GM21360 (cell line): ENCODE data around the gene KIDINS220.

Experiments used
- ATAC-seq: cut with Tn5 transposase; IDR thresholded peaks from one replicate; pipeline ENCODE4 v1.9.1; 2021; ENCODE audit warnings: mild to moderate bottlenecking, moderate library complexity; ENCODE audit not compliant: unreplicated experiment

KIDINS220 gene

GRCh38 chr2:8836971-8837794 is at the start of gene KIDINS220:
TSS of gene KIDINS220 (minus strand) at chr2:8837613. CDS start at chr2:8827093, 10,520 bp downstream.
- peak; percentile 89 for ATAC-seq

GRCh38 chr2:8886876-8887275 is 49.5 kb upstream of the KIDINS220 start:
- ATAC-seq = no peak

DNA sequence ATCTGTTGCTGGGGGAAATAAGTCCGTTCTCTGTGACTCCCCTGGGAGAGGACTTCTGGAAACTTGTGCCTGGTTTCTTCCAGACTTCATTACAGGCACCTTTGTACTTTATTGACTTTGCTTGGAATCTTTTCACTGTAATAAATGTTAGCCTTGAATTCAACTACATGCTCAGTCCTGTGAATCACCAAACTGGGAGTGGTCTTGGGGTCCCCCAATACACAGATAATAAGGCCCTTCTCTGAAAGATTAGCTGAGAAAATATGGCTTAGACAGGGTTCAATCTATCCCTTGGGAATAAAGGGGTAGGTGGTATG is 48.7 kb upstream of the KIDINS220 start:
- ATAC-seq = no peak

DNA sequence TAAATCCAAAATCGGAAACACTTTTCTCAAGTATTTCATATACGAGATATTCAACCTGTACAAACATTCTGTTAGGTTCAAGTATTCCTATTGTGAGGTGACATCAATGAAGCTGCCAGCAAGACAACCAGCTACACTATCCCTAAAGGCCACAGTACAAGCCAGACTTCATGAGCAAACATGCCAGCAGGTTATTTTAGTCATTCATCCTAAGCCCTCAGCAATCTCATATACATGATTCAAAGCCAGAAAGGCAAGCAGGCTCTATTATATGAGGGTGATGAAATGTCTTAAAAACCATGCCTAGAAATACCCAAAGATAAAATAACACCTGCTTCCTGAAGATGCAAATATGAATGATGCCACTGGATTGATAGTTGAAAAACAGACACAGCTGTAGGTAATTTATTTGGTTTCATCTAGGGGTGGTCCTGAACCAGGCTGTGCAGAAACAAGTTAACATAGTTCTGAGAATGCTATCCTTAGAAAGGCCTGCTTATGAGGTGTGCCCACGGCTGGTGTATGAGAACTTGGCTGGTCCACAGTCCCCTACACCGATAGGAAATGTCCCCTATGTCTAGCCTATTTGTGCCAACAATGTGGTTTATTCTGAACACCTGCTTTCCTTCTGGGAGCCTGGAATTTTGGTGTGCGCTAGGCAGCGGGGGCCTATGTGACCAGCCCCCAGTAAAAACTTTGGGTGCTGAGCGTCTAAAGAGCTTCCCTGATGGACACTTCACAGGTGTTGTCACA is 48.2 kb upstream of the KIDINS220 start:
- ATAC-seq = no peak

DNA sequence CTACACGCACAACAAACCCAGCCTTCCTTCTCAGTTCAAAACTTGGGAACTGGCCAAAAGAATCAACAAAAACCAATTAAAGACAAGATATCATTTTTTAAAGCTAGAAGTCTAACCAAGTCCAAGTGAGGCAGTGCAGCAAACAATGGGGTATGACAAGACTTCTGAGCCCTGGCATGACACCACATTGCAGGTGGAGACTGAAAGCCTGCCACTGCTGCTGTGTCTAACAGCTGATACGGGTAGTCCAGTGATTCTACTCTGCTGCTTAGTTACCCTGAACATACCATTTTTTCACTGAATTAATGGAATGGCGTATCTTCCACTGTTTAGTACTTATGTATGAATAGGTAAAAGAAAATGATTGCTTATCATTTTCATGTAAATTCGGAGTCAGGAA is 47.4 kb upstream of the KIDINS220 start:
- no peak for ATAC-seq

- no peak for ATAC-seq
These were observed 44.7 kb upstream of the KIDINS220 start for GRCh38 chr2:8882094-8882493.

DNA sequence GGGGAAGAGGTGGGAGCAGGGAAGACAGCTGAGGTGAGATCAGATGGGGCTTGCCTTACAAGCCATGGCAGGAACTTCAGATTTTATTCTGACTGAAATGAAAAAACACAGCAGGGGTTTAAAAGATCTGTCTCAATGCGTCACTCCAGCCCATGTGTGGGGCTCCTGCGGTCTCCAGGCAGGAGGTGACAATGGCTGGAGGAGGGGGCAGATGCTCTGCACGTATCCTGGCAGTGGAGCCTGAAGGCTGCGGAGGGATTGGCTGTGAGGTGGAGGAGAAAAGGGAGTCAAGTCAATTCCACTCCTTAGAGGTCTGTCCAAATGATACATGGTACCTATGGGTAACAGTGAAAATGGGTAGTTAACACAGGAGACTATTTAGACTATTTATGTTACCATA is 40.5 kb upstream of the KIDINS220 start:
- ATAC-seq = no peak

- ATAC-seq = no peak
These were observed 39.9 kb upstream of the KIDINS220 start for GRCh38 chr2:8877332-8877731.

GRCh38 chr2:8876628-8877027 is 39.2 kb upstream of the KIDINS220 start:
- no peak for ATAC-seq

GRCh38 chr2:8872821-8873432 is 35.5 kb upstream of the KIDINS220 start:
- no peak for ATAC-seq

DNA sequence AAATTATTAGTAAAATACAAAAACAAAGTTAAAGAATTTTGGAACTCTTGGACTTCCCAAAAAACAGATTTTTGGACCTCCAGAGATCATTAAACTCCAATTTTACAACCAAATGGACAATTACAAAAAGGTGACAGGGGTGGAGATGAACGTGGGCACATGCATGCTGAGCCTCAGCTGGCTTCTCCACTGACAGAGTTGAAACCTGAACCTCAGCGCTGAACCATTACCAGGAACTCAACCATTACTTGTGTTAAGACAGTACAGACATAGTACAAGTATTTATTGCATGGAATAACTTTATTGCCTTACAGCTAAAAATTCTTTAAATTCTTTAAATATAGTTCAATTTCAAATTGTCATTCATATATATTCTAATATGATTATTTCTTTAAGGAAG is 33.0 kb upstream of the KIDINS220 start:
- ATAC-seq = no peak

DNA sequence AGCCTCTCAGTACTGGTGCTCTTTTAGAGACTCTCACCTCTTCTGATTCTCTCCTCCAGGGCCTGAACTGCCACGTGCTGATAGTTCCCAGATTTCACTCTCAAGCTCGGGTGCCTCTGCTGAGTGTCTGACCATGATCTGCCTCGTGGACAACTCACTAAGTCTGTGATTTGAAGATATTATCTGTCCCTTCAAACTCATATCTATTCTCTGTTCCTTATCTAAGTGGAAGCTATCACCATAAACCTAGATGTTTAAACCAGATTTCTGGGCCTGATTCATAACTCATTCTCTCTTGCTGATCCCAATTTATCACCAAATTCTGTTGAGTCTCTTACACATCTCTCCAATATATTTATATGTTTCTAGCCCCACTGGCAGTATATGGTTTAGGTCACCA is 29.9 kb upstream of the KIDINS220 start:
- no peak for ATAC-seq

DNA sequence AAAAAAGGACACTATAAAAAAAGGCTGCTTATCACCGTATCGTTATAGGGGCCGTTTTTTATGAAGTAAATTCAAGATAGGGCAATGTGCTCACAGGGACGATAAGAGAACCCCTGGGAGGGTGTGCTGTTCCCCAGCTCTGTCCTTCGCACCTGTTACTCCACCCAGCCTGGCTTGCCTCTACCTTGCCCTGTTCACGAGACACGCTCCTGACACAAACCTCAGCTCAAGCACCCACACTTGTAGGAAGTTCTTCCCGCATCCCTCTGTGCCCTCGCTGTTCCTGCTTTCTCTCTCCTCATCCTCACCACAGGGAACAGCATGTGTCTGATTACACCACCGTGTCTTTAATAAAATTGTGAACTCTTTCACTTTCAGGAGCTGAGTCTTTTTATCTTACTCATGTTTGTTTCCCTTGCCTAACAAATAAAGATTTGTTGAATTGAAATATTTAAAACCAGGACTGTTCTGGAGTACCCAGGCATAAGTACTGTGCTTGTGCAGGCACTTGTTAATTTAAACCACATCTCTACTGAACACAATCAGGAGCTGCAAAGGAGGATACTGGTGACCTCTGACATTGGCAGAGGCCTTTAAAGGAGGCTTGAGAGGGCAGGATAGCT is 26.0 kb upstream of the KIDINS220 start:
- ATAC-seq = no peak

DNA sequence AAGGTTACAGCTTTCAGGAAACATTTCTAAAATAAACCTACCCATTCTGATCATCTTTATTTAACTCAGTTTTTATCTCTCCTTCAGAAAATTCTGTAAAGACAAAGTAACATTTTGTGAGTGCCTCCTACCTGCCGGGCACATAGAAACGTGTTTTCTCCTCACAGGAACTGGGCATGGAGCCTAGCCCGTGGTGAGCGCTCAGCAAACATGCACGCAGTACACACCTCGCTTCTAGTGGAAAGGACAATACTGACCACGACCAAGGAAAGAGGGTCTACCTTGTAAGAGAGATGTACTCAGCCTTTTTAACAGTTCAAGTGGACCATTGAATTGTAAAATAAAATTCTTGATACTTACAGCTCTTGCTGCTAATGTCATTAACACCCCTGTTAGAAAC is 24.8 kb upstream of the KIDINS220 start:
- no peak for ATAC-seq

- ATAC-seq = no peak
These were observed 24.4 kb upstream of the KIDINS220 start for GRCh38 chr2:8861797-8862196.

GRCh38 chr2:8860239-8860638 is 22.8 kb upstream of the KIDINS220 start:
- no peak for ATAC-seq

GRCh38 chr2:8858910-8859309 is 21.5 kb upstream of the KIDINS220 start:
- no peak for ATAC-seq

DNA sequence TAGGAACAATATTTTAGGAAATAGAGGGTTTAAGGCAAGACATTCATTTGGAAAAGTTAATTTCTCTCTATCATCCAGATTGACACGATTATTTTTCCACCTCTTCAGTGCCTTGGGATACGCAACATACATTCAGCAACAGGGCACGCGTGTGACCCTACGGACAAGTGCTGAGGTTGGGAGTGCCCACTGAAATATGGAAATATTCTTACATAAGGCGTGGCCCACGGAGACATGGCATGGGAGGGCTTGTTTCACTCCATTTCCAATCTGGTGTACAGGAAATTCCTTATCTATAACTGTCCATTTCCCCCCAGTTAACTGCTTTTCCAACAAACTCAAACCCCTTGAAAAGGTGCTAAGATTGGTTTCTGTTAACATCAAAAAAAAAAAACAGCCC is 20.9 kb upstream of the KIDINS220 start:
- ATAC-seq = no peak

GRCh38 chr2:8857709-8858108 is 20.3 kb upstream of the KIDINS220 start:
- no peak for ATAC-seq

- no peak for ATAC-seq
These were observed 18.8 kb upstream of the KIDINS220 start for GRCh38 chr2:8856176-8856575.

DNA sequence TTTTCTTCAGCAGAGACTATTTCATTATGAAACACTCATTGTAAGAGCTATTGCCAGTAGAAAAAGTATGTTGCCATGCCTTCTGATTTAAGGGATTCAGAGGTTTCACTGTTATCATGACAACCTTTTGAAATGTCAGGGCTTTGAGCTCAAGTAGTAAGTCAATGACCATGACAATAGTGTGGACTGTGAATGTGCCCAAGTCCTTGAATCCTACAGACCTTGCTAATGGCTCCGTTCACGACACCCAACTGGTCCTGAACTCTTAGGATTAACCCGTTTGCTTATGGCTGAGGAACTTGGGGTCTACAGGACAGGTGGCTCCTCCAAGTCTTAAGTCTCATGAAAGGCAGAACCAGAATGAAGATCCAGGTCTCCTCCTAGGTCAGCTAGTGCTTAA is 17.6 kb upstream of the KIDINS220 start:
- no peak for ATAC-seq

GRCh38 chr2:8853426-8853825 is 16.0 kb upstream of the KIDINS220 start:
- ATAC-seq = no peak
